IPS DF 6.9 (cell line): Measurements from ENCODE around the gene PKDREJ.
"Not testable (repeated sequence)": the region's sequence is repeated elsewhere in the genome, so short reads cannot be mapped to it uniquely, and the experiment has no call there.

Experiments
- DNase-seq: peaks from one replicate; pipeline ENCODE4 v3.0.0-alpha.2; 2013; ENCODE audit warnings: low read depth, low spot score
- H3K27ac ChIP-seq: one replicate; pipeline ENCODE4 v1.5.1; 2013; ENCODE audit warnings: low read length, control low read depth
- H3K27me3 ChIP-seq: 2 replicates; pipeline ENCODE4 v1.6.1; 2013; ENCODE audit warnings: mild to moderate bottlenecking, low read length; ENCODE audit not compliant: control insufficient read depth, insufficient read depth
- H3K36me3 ChIP-seq: 2 replicates; pipeline ENCODE4 v1.6.1; 2013; ENCODE audit warnings: low read length; ENCODE audit not compliant: control insufficient read depth, insufficient read depth
- H3K4me1 ChIP-seq: 2 replicates; pipeline ENCODE4 v1.6.1; 2013; ENCODE audit warnings: low read length; ENCODE audit not compliant: control insufficient read depth, insufficient read depth
- H3K4me3 ChIP-seq: 2 replicates; pipeline ENCODE4 v1.5.1; 2013; ENCODE audit warnings: mild to moderate bottlenecking, low read length
- H3K9me3 ChIP-seq: 2 replicates; pipeline ENCODE4 v1.6.1; 2013; ENCODE audit warnings: low read length, inconsistent platforms; ENCODE audit not compliant: control insufficient read depth, insufficient read depth
- WGBS: extraction: QIAGEN DNeasy Blood & Tissue Kit; methylation state at CpG from one replicate; pipeline ENCODE4 v1.1.7; 2013; ENCODE audit warnings: mixed read lengths, missing lambda C conversion rate; ENCODE audit not compliant: insufficient read length, insufficient coverage; 5-methylcytosine and 5-hydroxymethylcytosine counted together

PKDREJ gene, protein sequence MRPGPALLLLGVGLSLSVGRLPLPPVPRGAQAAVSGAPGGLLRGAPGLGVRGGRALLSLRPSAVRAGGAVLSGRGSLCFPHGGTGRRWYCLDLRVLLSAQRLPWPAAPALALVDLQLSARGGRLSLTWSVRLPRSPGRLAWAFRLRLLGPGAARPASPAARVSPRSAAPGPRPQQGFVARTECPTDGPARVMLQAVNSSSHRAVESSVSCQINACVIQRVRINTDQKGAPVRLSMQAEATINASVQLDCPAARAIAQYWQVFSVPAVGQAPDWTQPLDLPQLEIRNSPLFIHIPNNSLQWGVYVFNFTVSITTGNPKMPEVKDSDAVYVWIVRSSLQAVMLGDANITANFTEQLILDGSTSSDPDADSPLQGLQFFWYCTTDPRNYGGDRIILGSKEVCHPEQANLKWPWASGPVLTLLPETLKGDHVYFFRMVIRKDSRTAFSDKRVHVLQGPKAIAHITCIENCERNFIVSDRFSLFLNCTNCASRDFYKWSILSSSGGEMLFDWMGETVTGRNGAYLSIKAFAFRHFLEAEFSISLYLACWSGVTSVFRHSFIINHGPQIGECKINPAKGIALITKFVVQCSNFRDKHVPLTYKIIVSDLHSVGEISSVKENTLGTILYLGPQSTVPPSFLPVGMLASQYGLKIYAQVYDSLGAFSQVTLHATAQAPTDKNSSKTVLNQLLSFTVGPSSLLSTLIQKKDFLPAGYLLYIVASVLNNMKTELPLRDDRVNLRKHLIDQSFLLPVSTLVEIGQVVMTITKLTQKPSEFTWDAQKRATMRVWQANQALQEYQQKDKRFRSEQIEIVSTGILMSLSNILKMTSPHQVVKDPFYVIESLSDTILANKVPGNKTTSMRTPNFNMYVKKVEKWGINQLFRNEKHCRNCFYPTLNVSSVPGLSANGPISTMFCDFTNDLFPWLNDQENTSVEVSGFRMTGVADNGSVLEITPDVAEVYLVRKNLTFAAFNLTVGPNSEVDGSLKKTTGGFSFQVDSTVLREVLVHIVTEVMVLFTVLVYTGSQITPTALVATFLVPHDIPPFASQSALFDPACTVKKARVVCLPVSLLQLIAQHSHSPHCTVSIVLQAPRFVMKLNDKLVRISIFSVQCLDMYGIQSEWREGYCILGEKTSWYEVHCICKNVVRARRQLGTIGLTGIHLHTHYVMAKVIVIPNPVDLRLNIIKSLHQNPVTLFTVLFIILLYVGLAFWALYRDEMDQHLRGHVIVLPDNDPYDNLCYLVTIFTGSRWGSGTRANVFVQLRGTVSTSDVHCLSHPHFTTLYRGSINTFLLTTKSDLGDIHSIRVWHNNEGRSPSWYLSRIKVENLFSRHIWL (N-terminal part only)

DNA sequence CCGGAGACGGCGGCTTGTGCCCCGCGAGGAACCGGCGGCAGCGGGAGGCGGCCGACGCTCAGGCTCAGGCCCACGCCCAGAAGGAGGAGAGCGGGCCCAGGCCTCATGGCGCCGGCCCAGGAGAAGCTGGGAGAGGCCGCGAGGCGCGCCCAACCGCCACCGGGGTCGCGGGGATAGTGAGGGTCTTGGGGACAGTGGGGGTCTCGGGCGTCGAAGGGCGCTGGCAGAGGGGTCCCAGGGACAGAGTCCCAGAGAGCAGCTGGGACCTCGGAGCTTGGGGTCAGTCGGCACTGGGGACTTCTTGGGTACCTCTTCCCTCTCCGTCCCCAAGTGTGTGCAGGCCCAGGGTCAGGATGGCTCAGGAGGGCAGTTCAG is at the start of gene PKDREJ:
Gene PKDREJ, minus strand, starts transcription at position 128 of the 375 bp plus-strand sequence. Its CDS starts 21 bp downstream, at position 107.
- Histone ChIP-seq H3K27ac (no peak within 1 kb of the TSS), H3K9me3 (no peaks in the 10 kb centered on the region), H3K36me3 (no peaks in the 10 kb centered on the region; the same call in 1 of the 2 replicates), H3K4me3 (peak within 1 kb of the TSS; percentile 32; the same call in 1 of the 2 replicates), H3K4me1 (no peaks in the 10 kb centered on the region; the same call in 1 of the 2 replicates), H3K27me3 (peaks cover 13% of the 10 kb centered on the region; the same call in 1 of the 2 replicates)
- DNase-seq, result no peak
- WGBS, result no CpG with 5 or more reads among the region's 30 CpGs

DNA sequence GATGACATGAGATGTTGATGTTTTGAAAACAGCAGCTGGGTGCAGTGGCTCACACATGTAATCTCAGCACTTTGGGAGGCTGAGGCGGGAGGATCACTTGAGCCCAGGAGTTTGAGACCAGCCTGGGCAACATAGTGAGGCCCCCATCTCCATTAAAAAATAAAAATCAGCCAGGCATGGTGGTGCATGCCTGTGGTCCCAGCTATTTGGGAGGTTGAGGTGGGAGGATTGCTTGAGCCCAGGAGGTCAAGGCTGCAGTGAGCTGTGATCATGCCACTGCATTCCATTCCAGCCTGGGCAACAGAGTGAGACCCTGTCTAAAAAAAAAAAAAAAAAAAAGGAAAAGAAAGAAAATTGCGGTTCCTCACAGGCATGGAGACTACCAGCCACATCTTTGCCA is 49.7 kb upstream of the PKDREJ start:
- not testable (repeated sequence) for H3K27me3 ChIP-seq, H3K4me3 ChIP-seq, DNase-seq, H3K4me1 ChIP-seq, H3K27ac ChIP-seq, H3K9me3 ChIP-seq
- no CpG with 5 or more reads among the region's 2 CpGs for whole genome bisulfite sequencing
- H3K36me3 ChIP-seq, result peaks cover 20% of the 10 kb centered on the region

DNA sequence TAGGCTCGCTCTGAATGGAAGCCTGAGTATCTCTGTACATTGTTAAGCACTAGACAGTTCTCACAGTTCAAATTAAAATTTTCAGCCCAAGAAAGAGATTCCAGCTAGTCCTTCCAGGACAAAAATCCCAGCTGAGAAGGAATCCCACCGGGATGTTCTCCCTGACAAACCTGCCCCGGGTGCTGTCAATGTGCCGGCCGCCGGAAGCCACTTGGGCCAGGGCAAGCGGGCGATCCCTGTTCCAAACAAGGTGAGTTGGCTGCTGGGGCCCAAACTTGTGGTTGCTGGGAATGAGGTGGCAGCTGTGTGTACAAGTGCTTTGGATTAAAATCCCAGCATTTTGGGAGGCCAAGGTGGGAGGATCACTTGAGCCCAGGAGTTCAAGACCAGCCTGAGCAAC is 48.9 kb upstream of the PKDREJ start:
- Histone ChIP-seq H3K4me1 (no peaks in the 10 kb centered on the region), H3K27ac (no peak overlapping the region), H3K4me3 (no peak overlapping the region), H3K9me3 (no peaks in the 10 kb centered on the region), H3K27me3 (no peaks in the 10 kb centered on the region), H3K36me3 (peaks cover 16% of the 10 kb centered on the region)
- no CpG with 5 or more reads among the region's 8 CpGs for WGBS
- DNase-seq, result no peak

DNA sequence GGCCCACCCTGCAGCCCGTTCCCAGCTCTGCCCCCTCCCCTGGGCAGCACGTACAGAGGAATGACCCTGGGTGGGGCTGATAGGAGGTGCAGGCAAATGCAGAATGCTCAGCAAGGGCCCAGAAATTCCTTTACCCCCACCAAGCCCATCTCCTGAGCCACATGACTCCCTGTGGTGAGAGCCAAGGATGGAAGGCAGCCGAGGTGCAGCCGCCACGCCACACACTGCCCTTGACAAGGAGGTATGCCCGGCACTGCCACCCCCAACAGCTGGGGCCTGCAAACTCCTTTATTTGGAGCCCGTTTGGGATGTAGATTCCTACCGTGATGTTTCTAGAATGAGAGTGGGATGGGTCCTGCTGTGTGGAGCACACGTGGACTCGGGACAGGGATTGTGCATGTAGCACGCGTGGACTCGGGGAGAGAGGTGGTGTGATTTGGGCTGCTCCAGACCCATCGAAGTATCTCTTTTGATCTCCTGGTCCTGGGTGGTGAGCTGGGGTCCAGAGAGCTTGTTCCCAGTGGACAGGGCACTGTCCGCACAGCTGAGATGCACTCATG is 46.5 kb upstream of the PKDREJ start:
- Histone ChIP-seq H3K9me3 (no peaks in the 10 kb centered on the region), H3K4me1 (no peaks in the 10 kb centered on the region), H3K36me3 (peaks cover 16% of the 10 kb centered on the region), H3K4me3 (no peak overlapping the region), H3K27me3 (no peaks in the 10 kb centered on the region), H3K27ac (no peak overlapping the region)
- no peak for DNase-seq
- WGBS, result no CpG with 5 or more reads among the region's 15 CpGs

DNA sequence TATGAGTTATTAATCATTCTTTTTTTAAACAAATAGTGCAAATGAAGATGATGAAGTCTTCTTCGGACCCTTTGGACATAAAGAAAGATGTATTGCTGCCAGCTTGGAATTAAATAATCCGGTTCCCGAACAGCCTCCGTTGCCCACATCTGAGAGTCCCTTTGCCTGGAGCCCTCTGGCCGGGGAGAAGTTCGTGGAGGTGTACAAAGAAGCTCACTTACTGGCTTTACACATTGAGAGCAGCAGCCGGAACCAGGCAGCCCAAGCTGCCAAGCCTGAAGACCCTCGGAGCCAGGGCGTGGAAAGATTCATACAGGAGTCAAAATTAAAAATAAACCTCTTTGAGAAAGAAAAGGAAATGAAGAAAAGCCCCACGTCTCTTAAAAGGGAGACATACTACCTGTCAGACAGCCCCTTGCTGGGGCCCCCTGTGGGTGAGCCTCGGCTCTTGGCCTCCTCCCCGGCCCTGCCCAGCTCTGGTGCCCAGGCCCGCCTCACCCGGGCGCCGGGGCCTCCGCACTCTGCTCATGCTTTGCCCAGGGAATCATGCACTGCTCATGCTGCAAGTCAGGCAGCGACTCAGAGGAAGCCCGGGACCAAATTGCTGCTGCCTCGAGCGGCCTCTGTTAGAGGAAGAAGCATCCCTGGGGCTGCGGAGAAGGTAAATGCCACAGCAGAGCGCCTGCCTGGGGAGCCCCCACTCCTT is 45.3 kb upstream of the PKDREJ start:
- Histone ChIP-seq H3K9me3 (no peaks in the 10 kb centered on the region), H3K27ac (no peak overlapping the region), H3K27me3 (no peaks in the 10 kb centered on the region), H3K4me3 (no peak overlapping the region), H3K36me3 (peaks cover 14% of the 10 kb centered on the region), H3K4me1 (no peaks in the 10 kb centered on the region)
- DNase-seq, result no peak
- no CpG with 5 or more reads among the region's 23 CpGs for WGBS

DNA sequence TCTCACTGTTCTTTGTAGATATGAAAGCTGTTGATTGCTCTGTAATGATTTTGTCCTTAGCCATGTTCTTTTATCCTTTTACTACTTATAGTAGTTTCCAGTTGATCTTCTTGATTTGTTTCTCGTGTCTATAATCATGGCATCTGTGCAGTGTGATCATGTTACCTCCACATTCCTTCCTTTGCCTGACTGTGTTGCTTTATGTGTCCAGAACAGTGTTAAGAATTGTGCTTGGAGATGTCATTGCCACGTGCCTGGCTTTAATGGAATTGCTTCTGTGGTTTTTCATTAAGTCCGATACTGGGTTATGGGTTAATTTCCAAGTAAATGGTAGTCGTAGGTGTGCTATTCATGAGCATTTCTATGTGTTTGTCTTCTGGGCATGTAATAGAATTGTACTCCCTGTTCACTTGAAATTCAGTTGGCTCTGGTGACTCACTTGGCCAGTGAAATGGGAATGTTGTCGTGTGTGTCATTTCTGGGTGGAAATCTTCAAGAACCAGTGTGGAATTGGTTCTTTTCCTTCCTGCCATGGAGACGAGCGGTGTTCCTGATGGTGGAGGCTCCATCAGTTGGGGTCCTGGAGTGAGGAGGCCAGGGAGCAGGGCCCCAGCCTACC is 40.3 kb upstream of the PKDREJ start:
- Histone ChIP-seq H3K27ac (no peak overlapping the region), H3K4me1 (no peaks in the 10 kb centered on the region), H3K4me3 (no peak overlapping the region), H3K27me3 (no peaks in the 10 kb centered on the region), H3K36me3 (peaks cover 13% of the 10 kb centered on the region), H3K9me3 (no peaks in the 10 kb centered on the region)
- no peak for DNase-seq
- no CpG with 5 or more reads among the region's 7 CpGs for WGBS

DNA sequence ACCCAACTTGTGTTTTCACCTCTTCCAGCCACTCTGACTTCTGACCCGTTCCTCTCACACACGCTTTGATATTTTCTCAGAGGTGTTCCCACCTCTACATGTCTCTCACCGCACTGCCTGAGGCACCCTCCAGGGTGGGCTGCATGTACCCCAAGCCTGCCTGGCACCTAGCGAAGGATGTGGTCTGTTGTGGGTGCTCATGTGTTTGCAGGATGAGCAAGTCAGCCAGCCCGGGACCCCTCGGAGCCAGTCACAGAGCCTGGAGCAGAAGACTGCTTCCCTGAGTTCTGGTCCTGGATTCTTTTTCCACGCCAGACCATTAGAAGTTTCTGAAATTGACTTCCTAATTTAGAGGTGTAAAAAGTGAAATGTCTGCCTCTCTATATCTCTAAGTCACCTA is 37.3 kb upstream of the PKDREJ start:
- H3K9me3 ChIP-seq, result no peaks in the 10 kb centered on the region
- H3K4me1 ChIP-seq, result no peaks in the 10 kb centered on the region
- H3K4me3 ChIP-seq, result no peak overlapping the region
- peaks cover 13% of the 10 kb centered on the region for H3K36me3 ChIP-seq
- no peaks in the 10 kb centered on the region for H3K27me3 ChIP-seq
- no CpG with 5 or more reads among the region's 7 CpGs for WGBS
- no peak for DNase-seq
- H3K27ac ChIP-seq, result no peak overlapping the region

DNA sequence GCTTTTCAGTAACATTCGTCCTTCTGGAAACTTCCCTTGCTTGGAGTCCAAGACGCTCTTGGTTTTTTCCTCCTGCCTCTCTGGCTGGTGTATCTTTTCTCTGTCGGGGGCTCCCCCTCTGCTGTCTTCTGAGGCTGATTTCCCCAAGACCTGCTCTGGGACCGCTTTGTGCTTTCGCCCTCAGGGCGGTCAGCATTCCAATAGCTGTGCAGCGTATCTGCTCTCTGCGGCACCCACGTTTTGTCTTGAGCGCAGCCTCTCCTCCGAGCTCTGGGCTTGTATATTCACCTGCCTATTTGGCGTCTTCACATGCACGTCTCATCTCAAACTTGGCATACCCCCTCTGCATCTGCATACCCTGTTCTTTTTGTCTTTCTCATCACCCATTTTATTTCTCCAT is 36.0 kb upstream of the PKDREJ start:
- Histone ChIP-seq H3K4me1 (no peaks in the 10 kb centered on the region), H3K27ac (no peak overlapping the region), H3K4me3 (no peak overlapping the region), H3K27me3 (no peaks in the 10 kb centered on the region), H3K9me3 (no peaks in the 10 kb centered on the region), H3K36me3 (peaks cover 13% of the 10 kb centered on the region)
- WGBS, result no CpG with 5 or more reads among the region's 13 CpGs
- no peak for DNase-seq

DNA sequence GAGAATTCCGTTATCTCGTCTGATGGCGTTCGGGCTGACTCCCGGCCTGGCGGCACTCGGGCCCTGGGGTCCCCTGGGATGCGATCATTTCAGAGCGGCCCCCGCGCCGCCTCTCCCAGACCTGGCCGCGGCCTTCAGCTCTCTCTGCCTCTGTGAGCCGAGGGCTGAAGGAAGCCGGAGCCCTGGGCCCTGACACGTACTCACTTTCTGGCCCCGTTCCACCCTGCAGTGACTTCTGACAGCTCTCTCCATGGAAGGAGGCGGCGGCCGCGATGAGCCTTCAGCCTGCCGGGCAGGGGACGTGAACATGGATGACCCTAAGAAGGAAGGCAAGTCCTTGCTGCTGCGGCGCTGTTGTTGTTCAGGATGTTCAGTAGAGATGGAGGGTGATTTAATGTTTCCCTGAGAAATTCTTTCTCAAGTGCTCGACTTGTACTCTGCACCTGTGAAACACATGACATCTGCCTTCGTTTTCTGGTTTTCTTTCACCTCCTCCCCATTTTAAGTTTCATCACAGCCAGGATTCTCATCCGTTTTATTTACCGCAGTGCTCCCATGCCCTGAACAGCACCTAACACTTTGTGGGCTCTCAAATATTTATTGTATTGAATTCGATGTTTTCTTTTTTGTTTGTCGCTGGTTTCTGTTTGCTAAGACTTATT is 34.1 kb upstream of the PKDREJ start:
- Histone ChIP-seq H3K4me1 (no peaks in the 10 kb centered on the region), H3K36me3 (peaks cover 17% of the 10 kb centered on the region), H3K9me3 (no peaks in the 10 kb centered on the region), H3K27ac (no peak overlapping the region), H3K27me3 (no peaks in the 10 kb centered on the region), H3K4me3 (peak overlapping the region; percentile 67)
- no peak for DNase-seq
- no CpG with 5 or more reads among the region's 32 CpGs for WGBS
